DND-41 (cell line): ENCODE measurements around the gene CDCP1.

ENCODE experiments used
- EZH2 ChIP-seq: IDR thresholded peaks from 3 replicates; pipeline ENCODE4 v1.6.1; 2012; ENCODE audit warnings: borderline replicate concordance, low read depth, mild to moderate bottlenecking, moderate library complexity, low read length, inconsistent platforms; ENCODE audit not compliant: severe bottlenecking
- TF ChIP-seq, protein P1 (sequence below): IDR thresholded peaks from 2 replicates; pipeline ENCODE4 v1.5.1; 2012; ENCODE audit warnings: borderline replicate concordance, low read length, moderate library complexity, mild to moderate bottlenecking; ENCODE audit not compliant: poor library complexity, severe bottlenecking; ENCODE audit errors: extremely low read depth

DNA sequence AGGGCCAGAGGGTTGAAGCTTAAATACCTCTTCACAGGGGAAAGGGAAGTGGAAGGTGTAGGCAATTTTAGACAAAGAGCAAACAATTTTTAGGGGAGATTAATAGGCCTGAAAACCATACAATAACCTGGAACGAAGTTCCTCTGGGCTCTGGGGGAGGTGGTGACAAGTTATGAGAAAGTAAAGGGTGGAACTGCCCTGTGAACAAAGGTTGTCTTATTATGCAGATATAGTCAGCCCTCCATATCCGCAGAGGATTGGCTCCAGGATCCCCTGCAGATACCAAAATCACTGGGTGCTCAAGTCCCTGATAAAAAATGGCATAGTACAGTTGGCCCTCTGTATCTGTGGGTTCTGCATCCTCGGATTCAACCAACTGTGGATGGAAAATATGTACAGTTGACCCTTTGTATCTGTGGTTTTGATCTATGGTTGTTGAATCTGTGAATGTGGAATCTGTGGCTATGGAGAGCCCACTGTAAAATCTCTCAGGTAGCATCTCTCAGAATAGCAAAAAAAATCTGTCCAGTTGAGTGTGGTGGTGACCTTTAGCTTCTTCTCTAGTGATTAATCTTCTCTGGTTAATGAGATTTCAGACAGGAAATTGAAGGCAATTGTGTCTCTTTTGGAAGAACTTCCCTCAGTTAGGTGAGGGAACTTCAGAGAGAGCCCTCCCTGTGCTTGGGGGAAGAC is 79.9 kb downstream of the CDCP1 start:
- no peak for TF ChIP-seq EZH2
- TF ChIP-seq, protein P1, sequence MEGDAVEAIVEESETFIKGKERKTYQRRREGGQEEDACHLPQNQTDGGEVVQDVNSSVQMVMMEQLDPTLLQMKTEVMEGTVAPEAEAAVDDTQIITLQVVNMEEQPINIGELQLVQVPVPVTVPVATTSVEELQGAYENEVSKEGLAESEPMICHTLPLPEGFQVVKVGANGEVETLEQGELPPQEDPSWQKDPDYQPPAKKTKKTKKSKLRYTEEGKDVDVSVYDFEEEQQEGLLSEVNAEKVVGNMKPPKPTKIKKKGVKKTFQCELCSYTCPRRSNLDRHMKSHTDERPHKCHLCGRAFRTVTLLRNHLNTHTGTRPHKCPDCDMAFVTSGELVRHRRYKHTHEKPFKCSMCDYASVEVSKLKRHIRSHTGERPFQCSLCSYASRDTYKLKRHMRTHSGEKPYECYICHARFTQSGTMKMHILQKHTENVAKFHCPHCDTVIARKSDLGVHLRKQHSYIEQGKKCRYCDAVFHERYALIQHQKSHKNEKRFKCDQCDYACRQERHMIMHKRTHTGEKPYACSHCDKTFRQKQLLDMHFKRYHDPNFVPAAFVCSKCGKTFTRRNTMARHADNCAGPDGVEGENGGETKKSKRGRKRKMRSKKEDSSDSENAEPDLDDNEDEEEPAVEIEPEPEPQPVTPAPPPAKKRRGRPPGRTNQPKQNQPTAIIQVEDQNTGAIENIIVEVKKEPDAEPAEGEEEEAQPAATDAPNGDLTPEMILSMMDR, result no peak
